ENCODE data around the gene SPAG6. TPM values are rescaled to one million over a fixed set of nuclear protein-coding genes. Genes with fewer than 3 reads are reported as not detected.

Gene SPAG6
- total RNA-seq, 2 experiments from 2014 or later = 0.70 to 0.90 TPM

DNA sequence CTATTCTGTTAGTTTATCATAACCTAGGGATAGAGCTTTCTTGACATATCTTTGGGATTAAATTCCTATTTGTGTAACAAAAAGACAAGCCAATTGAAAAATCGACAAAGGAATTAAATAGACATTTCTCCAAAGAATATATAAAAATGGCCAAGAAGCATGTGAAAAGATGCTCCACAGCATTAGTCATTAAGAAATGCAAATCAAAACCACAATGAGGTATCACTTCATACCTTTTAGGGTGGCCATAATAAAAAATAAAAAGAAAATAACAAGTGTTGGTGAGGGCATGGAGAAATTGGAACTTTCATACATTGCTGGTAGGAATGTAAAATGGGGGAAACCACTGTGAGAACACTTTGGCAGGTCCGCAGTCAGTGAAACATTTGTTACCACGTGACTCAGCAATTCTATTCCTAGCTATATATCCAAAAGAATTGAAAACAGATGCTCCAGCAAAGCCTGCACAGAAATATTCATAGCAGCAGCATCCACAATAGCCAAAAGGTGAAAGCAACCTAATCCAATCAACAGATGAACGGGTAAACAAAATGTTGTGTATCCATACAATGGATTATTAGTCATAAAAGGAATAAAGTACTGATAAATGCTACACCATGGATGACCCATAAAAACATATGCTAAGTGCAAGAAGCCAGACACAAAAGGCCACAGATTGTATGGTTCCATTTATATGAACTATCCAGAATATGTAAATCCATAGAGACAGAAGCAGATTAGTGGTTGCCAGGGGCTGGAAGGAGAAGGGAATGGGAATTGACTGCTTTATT is 20.5 kb downstream of the SPAG6 start:
- Mint-ChIP-seq H3K27ac (no peak overlapping the region), H3K36me3 (ENCODE audit: low read depth) (no peaks in the 10 kb centered on the region), H3K4me1 (ENCODE audit: low read depth) (peaks cover 34% of the 10 kb centered on the region), H3K9me3 (ENCODE audit: insufficient read depth) (no peaks in the 10 kb centered on the region), H3K4me3 (no peak overlapping the region), H3K27me3 (ENCODE audit: low read depth) (no peaks in the 10 kb centered on the region)
- ATAC-seq = no peak
- ChIA-PET POLR2A (interaction anchor here (0.6 to 2.6 kb wide), 4 partner anchors 11 to 552 kb away, joined by 3 to 8 read pairs (median 4); no protein-coding TSS in a partner anchor), CTCF (no interaction called here)
- DNase-seq = no peak

DNA sequence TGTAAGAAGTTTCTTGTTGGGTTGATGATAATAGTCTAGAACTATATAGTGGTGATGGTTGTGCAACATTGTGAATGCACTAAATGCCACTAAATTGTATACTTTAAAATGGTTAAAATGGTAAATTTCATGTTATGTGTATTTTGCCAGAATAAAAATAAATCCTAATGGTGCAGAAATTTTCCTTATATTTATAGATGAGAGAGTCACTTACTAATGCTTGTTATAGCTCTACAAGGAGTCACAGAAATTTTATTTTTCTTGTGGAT is 21.1 kb downstream of the SPAG6 start:
- H3K36me3 Mint-ChIP-seq (ENCODE audit: low read depth) = no peaks in the 10 kb centered on the region
- no peak overlapping the region for H3K27ac Mint-ChIP-seq
- ATAC-seq (no peak), DNase-seq (no peak)
- H3K4me1 Mint-ChIP-seq (ENCODE audit: low read depth) = peaks cover 34% of the 10 kb centered on the region
- no peaks in the 10 kb centered on the region for H3K27me3 Mint-ChIP-seq (ENCODE audit: low read depth)
- H3K4me3 Mint-ChIP-seq = no peak overlapping the region
- H3K9me3 Mint-ChIP-seq (ENCODE audit: insufficient read depth) = no peaks in the 10 kb centered on the region
- ChIA-PET CTCF (no interaction called here), POLR2A (interaction anchor here (0.6 to 2.6 kb wide), 4 partner anchors 11 to 551 kb away, joined by 3 to 8 read pairs (median 4); no protein-coding TSS in a partner anchor)

DNA sequence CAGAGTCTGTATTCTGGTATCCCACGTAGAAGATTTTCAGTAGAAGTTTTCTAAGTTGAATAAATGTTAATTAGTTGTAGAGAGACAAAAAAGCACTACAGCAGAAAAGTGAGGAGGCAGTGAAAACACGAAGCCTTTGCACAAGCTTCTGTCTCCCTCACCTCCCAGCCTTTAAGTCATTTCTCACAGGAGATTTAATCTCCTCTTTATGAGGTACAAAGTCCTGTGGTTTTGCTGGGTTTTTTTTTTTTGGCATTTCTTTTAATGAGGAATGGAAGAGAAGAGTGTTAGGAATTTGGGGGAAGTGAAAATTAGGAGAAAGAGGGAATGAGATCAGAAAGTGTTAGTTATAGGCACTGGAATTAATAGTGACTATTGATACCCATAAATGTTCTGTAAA is 21.5 kb downstream of the SPAG6 start:
- no peak for ATAC-seq
- POLR2A ChIA-PET = interaction anchor here (0.6 to 2.6 kb wide), 3 partner anchors 10 to 79 kb away, joined by 3 to 8 read pairs (median 6); no protein-coding TSS in a partner anchor
- Mint-ChIP-seq H3K27me3 (ENCODE audit: low read depth) (no peaks in the 10 kb centered on the region), H3K36me3 (ENCODE audit: low read depth) (no peaks in the 10 kb centered on the region), H3K4me3 (no peak overlapping the region), H3K4me1 (ENCODE audit: low read depth) (peaks cover 34% of the 10 kb centered on the region), H3K9me3 (ENCODE audit: insufficient read depth) (no peaks in the 10 kb centered on the region), H3K27ac (no peak overlapping the region)
- no peak for DNase-seq
- CTCF ChIA-PET = no interaction called here

DNA sequence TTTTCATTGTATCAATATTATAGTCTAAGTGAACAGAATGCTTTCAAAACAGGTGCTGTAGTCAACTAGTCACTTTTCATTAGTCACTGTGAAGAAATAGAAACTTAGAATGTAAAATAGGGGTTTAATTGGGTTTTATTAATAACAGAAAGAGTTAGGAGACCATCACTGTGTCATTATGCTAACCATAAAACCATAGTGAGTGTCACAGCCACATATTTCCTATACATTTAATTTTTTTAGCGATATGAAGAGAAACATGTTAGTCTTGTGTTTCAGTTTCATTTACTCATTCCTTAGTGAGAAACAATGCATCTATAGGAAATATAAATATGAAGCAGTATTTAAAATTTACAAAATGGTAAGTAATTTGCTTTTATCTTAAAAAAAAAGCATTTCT is 22.2 kb downstream of the SPAG6 start:
- DNase-seq (no peak), ATAC-seq (peak; percentile 55)
- Mint-ChIP-seq H3K27ac (peak overlapping the region; percentile 43), H3K4me1 (ENCODE audit: low read depth) (peaks cover 34% of the 10 kb centered on the region), H3K9me3 (ENCODE audit: insufficient read depth) (no peaks in the 10 kb centered on the region), H3K36me3 (ENCODE audit: low read depth) (no peaks in the 10 kb centered on the region), H3K4me3 (peak overlapping the region; percentile 57), H3K27me3 (ENCODE audit: low read depth) (no peaks in the 10 kb centered on the region)
- ChIA-PET CTCF (no interaction called here), POLR2A (interaction anchor here (1.3 to 1.4 kb wide), 2 partner anchors 27 to 69 kb away, joined by 3 to 7 read pairs; no protein-coding TSS in a partner anchor)

DNA sequence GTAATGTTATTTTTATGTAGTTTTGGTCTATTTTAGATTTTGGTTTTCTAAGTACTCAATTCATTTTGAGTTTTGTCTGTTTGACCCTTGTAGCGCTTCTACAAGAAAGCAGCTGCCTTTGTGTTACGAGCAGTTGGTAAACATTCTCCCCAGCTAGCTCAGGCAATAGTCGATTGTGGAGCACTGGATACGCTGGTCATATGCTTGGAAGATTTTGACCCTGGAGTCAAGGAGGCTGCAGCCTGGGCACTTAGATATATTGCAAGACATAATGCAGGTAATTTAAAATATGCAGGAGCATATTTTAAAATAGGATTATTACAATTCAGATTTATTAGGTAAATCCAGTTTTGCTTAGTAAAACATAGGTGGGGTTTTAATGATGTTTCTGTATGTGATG is 23.1 kb downstream of the SPAG6 start:
- ChIA-PET CTCF (interaction anchor here (1.2 kb wide), 1 partner anchor 14 kb away, joined by 3 read pairs; no protein-coding TSS in a partner anchor), POLR2A (interaction anchor here (0.5 to 1.4 kb wide), 3 partner anchors 28 to 70 kb away, joined by 3 to 7 read pairs (median 3); no protein-coding TSS in a partner anchor)
- Mint-ChIP-seq H3K4me1 (ENCODE audit: low read depth) (peaks cover 34% of the 10 kb centered on the region), H3K4me3 (no peak overlapping the region), H3K9me3 (ENCODE audit: insufficient read depth) (no peaks in the 10 kb centered on the region), H3K36me3 (ENCODE audit: low read depth) (no peaks in the 10 kb centered on the region), H3K27me3 (ENCODE audit: low read depth) (no peaks in the 10 kb centered on the region), H3K27ac (no peak overlapping the region)
- no peak for DNase-seq
- ATAC-seq = no peak

- ATAC-seq (no peak), DNase-seq (no peak)
- Mint-ChIP-seq H3K9me3 (ENCODE audit: insufficient read depth) (no peaks in the 10 kb centered on the region), H3K27ac (no peak overlapping the region), H3K4me3 (no peak overlapping the region), H3K4me1 (ENCODE audit: low read depth) (peaks cover 34% of the 10 kb centered on the region), H3K36me3 (ENCODE audit: low read depth) (no peaks in the 10 kb centered on the region), H3K27me3 (ENCODE audit: low read depth) (no peaks in the 10 kb centered on the region)
- ChIA-PET CTCF (interaction anchor here (1.2 kb wide), 1 partner anchor 13 kb away, joined by 3 read pairs; no protein-coding TSS in a partner anchor), POLR2A (interaction anchor here (1.4 kb wide), 1 partner anchor 29 kb away, joined by 7 read pairs; no protein-coding TSS in a partner anchor)
These were observed 23.7 kb downstream of the SPAG6 start for GRCh38 chr10:22368981-22369380.

DNA sequence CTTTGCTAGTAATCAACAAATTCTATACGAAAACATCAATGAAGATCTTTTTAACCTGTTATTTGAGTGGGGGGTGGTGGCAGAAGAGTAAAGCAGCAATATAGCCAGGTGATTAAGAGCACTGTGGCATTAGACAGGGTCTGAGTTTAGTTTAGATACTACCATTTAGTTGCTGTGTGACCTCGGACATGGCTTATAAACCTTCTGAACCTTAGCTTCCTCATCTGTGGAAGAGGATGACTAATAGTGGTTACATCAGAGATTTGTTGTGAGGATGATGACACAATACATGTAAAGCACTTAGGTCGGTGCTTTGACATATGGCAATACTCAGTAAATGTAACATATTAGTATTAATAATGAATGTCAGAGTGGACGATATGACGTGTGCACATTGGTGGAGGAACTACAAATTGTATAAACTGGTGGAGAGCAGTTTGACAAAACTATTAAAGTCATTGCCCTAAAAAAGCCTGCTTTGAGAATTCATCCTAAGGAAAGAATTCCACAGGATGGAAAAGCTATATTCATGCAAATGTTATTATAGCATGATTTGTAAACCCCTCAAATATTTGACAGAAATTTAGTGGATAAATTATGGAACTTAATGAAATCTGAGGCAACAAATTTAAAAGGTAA is 24.3 kb downstream of the SPAG6 start:
- no peak for DNase-seq
- no peak overlapping the region for H3K27ac Mint-ChIP-seq
- ATAC-seq = no peak
- ChIA-PET POLR2A (interaction anchor here (0.5 to 1.6 kb wide), 3 partner anchors 12 to 53 kb away, joined by 3 to 4 read pairs (median 4); partner anchors contain the start of gene COMMD3), CTCF (interaction anchor here (0.9 to 1.2 kb wide), 3 partner anchors 9 to 836 kb away, joined by 3 read pairs; no protein-coding TSS in a partner anchor)
- no peaks in the 10 kb centered on the region for H3K36me3 Mint-ChIP-seq (ENCODE audit: low read depth)
- no peak overlapping the region for H3K4me3 Mint-ChIP-seq
- H3K4me1 Mint-ChIP-seq (ENCODE audit: low read depth) = peaks cover 34% of the 10 kb centered on the region
- no peaks in the 10 kb centered on the region for H3K9me3 Mint-ChIP-seq (ENCODE audit: insufficient read depth)
- H3K27me3 Mint-ChIP-seq (ENCODE audit: low read depth) = no peaks in the 10 kb centered on the region

GRCh38 chr10:22370320-22370719 is 25.0 kb downstream of the SPAG6 start:
- CTCF ChIA-PET = interaction anchor here (0.6 to 1.2 kb wide), 5 partner anchors 8 to 837 kb away, joined by 3 read pairs; no protein-coding TSS in a partner anchor
- H3K27ac Mint-ChIP-seq = no peak overlapping the region

GRCh38 chr10:22372298-22372697 is 27.0 kb downstream of the SPAG6 start:
- H3K27ac Mint-ChIP-seq = no peak overlapping the region
- H3K4me3 Mint-ChIP-seq = no peak overlapping the region
- H3K27me3 Mint-ChIP-seq (ENCODE audit: low read depth) = no peaks in the 10 kb centered on the region
- H3K9me3 Mint-ChIP-seq (ENCODE audit: insufficient read depth) = no peaks in the 10 kb centered on the region
- ATAC-seq (no peak), DNase-seq (no peak)
- no peaks in the 10 kb centered on the region for H3K36me3 Mint-ChIP-seq (ENCODE audit: low read depth)
- POLR2A ChIA-PET = no interaction called here
- peaks cover 27% of the 10 kb centered on the region for H3K4me1 Mint-ChIP-seq (ENCODE audit: low read depth)
- CTCF ChIA-PET = no interaction called here

More at GRCh38 chr10:22370320-22370719, 25.0 kb downstream of the SPAG6 start:
- Mint-ChIP-seq H3K36me3 (ENCODE audit: low read depth) (no peaks in the 10 kb centered on the region), H3K4me1 (ENCODE audit: low read depth) (peaks cover 34% of the 10 kb centered on the region), H3K9me3 (ENCODE audit: insufficient read depth) (no peaks in the 10 kb centered on the region), H3K27me3 (ENCODE audit: low read depth) (no peaks in the 10 kb centered on the region), H3K4me3 (peak overlapping the region; percentile 28)
- ATAC-seq (no peak), DNase-seq (no peak)
- POLR2A ChIA-PET = interaction anchor here (1.6 kb wide), 1 partner anchor 54 kb away, joined by 3 read pairs; the partner anchor contains the start of gene COMMD3

- H3K9me3 Mint-ChIP-seq (ENCODE audit: insufficient read depth) = no peaks in the 10 kb centered on the region
- ChIA-PET CTCF (no interaction called here), POLR2A (no interaction called here)
- H3K27me3 Mint-ChIP-seq (ENCODE audit: low read depth) = no peaks in the 10 kb centered on the region
- no peak overlapping the region for H3K27ac Mint-ChIP-seq
- ATAC-seq (no peak), DNase-seq (no peak)
- H3K4me1 Mint-ChIP-seq (ENCODE audit: low read depth) = peaks cover 21% of the 10 kb centered on the region
- no peaks in the 10 kb centered on the region for H3K36me3 Mint-ChIP-seq (ENCODE audit: low read depth)
- no peak overlapping the region for H3K4me3 Mint-ChIP-seq
These were observed 27.6 kb downstream of the SPAG6 start for GRCh38 chr10:22372917-22373316.

GRCh38 chr10:22374489-22375126 is 29.3 kb downstream of the SPAG6 start:
- CTCF ChIA-PET = no interaction called here
- POLR2A ChIA-PET = no interaction called here
- Mint-ChIP-seq H3K36me3 (ENCODE audit: low read depth) (no peaks in the 10 kb centered on the region), H3K27me3 (ENCODE audit: low read depth) (no peaks in the 10 kb centered on the region), H3K4me3 (no peak overlapping the region), H3K4me1 (ENCODE audit: low read depth) (peaks cover 16% of the 10 kb centered on the region), H3K27ac (no peak overlapping the region), H3K9me3 (ENCODE audit: insufficient read depth) (no peaks in the 10 kb centered on the region)
- DNase-seq = no peak
- ATAC-seq = no peak

Data from activated CD8-positive, alpha-beta T cell treated with anti-CD3 and anti-CD28 coated beads, Interleukin-2, amount 10 ng/mL, durations not matched to agents 7 days and 5 days (primary cell).